SK-N-SH treated with all-trans-retinoic acid at 6 μM for 48 hours (cell line): ENCODE data around the gene MBD5.

Experiments
- ATAC-seq: fragments of 200-7000 bp; cut with Tn5 transposase; 3 replicates; pipeline ENCODE4 v1.9.1; 2020; ENCODE audit warnings: mild to moderate bottlenecking, moderate library complexity
- ARNTL ChIP-seq: fragments of 450-650 bp; formaldehyde crosslinking; IDR thresholded peaks from 2 replicates; pipeline ENCODE4 v1.5.0; 2020; ENCODE audit warnings: low read depth, mild to moderate bottlenecking, moderate library complexity, borderline replicate concordance
- CREB5 ChIP-seq: fragments of 250-450 bp; sonication (Bioruptor Pico); IDR thresholded peaks from 2 replicates; pipeline ENCODE4 v1.5.1; 2020; ENCODE audit warnings: low read depth, mild to moderate bottlenecking, moderate library complexity
- CSRNP3 ChIP-seq: fragments of 250-450 bp; sonication (Bioruptor Pico); IDR thresholded peaks from 2 replicates; pipeline ENCODE4 v1.5.1; 2021; ENCODE audit warnings: mild to moderate bottlenecking, moderate library complexity
- ESRRG ChIP-seq: fragments of 250-450 bp; sonication (Bioruptor Pico); IDR thresholded peaks from 2 replicates; pipeline ENCODE4 v1.6.1; 2021; ENCODE audit warnings: mild to moderate bottlenecking
- GLIS3 ChIP-seq: fragments of 250-450 bp; sonication (Bioruptor Pico); IDR thresholded peaks from 2 replicates; pipeline ENCODE4 v1.5.0; 2020; ENCODE audit warnings: mild to moderate bottlenecking, moderate library complexity
- ISL1 ChIP-seq: fragments of 250-450 bp; sonication (Bioruptor Pico); IDR thresholded peaks from 2 replicates; pipeline ENCODE4 v2.1.2; 2022; ENCODE audit warnings: mild to moderate bottlenecking, moderate library complexity
- OSR1 ChIP-seq: fragments of 250-450 bp; sonication (Bioruptor Pico); IDR thresholded peaks from 2 replicates; pipeline ENCODE4 v1.8.0; 2022; ENCODE audit warnings: moderate library complexity, mild to moderate bottlenecking, inconsistent platforms
- PATZ1 ChIP-seq: fragments of 250-450 bp; sonication (Bioruptor Pico); IDR thresholded peaks from 2 replicates; pipeline ENCODE4 v1.8.0; 2020; ENCODE audit warnings: mild to moderate bottlenecking, moderate library complexity, borderline replicate concordance
- POU6F1 ChIP-seq: fragments of 250-450 bp; sonication (Bioruptor Pico); IDR thresholded peaks from 2 replicates; pipeline ENCODE4 v1.8.0; 2021; ENCODE audit warnings: low read depth, mild to moderate bottlenecking, moderate library complexity, borderline replicate concordance
- PPARA ChIP-seq: fragments of 250-450 bp; sonication (Bioruptor Pico); IDR thresholded peaks from 2 replicates; pipeline ENCODE4 v1.5.0; 2020; ENCODE audit warnings: mild to moderate bottlenecking, borderline replicate concordance
- RARB ChIP-seq: fragments of 250-450 bp; sonication (Bioruptor Pico); IDR thresholded peaks from 2 replicates; pipeline ENCODE4 v1.8.0; 2021; ENCODE audit warnings: mild to moderate bottlenecking, moderate library complexity
- SNAI2 ChIP-seq: fragments of 250-450 bp; sonication (Bioruptor Pico); IDR thresholded peaks from 2 replicates; pipeline ENCODE4 v1.5.0; 2020; ENCODE audit warnings: mild to moderate bottlenecking, moderate library complexity
- TCF4 ChIP-seq: fragments of 250-450 bp; sonication (Bioruptor Pico); IDR thresholded peaks from 2 replicates; pipeline ENCODE4 v1.8.0; 2021; ENCODE audit warnings: mild to moderate bottlenecking, moderate library complexity, borderline replicate concordance
- TOX ChIP-seq: fragments of 250-450 bp; sonication (Bioruptor Pico); IDR thresholded peaks from 2 replicates; pipeline ENCODE4 v1.8.0; 2021; ENCODE audit warnings: mild to moderate bottlenecking, moderate library complexity, borderline replicate concordance
- TSHZ2 ChIP-seq: fragments of 250-450 bp; sonication (Bioruptor Pico); IDR thresholded peaks from 2 replicates; pipeline ENCODE4 v1.5.0; 2020; ENCODE audit warnings: mild to moderate bottlenecking, moderate library complexity
- ZC3H10 ChIP-seq: fragments of 250-450 bp; sonication (Bioruptor Pico); IDR thresholded peaks from 2 replicates; pipeline ENCODE4 v1.5.1; 2021; ENCODE audit warnings: mild to moderate bottlenecking, moderate library complexity
- ZFP3 ChIP-seq: fragments of 250-450 bp; sonication (Bioruptor Pico); IDR thresholded peaks from 2 replicates; pipeline ENCODE4 v1.5.0; 2020; ENCODE audit warnings: mild to moderate bottlenecking, moderate library complexity
- ZNF70 ChIP-seq: fragments of 450-650 bp; formaldehyde crosslinking; IDR thresholded peaks from 2 replicates; pipeline ENCODE4 v1.5.0; 2020; ENCODE audit warnings: mild to moderate bottlenecking, moderate library complexity
- ZNF8 ChIP-seq: fragments of 450-650 bp; formaldehyde crosslinking; IDR thresholded peaks from 2 replicates; pipeline ENCODE4 v1.5.0; 2020; ENCODE audit warnings: mild to moderate bottlenecking, moderate library complexity

The MBD5 gene

GRCh38 chr2:148279216-148279615 is 258.3 kb downstream of the MBD5 start:
- ATAC-seq: no peak
- no peak for TF ChIP-seq ZFP3 (CRISPR knock-in tag)
- TF ChIP-seq TSHZ2 (CRISPR knock-in tag): no peak
- no peak for TF ChIP-seq ISL1 (CRISPR knock-in tag)
- no peak for TF ChIP-seq GLIS3 (CRISPR knock-in tag)
- no peak for TF ChIP-seq CSRNP3 (CRISPR knock-in tag)
- TF ChIP-seq ZC3H10 (CRISPR knock-in tag): no peak
- no peak for TF ChIP-seq PPARA
- TF ChIP-seq TCF4 (CRISPR knock-in tag): no peak
- TF ChIP-seq ZNF8 (CRISPR knock-in tag): no peak
- TF ChIP-seq PATZ1 (CRISPR knock-in tag): no peak
- TF ChIP-seq RARB: no peak

GRCh38 chr2:148282201-148282600 is 261.3 kb downstream of the MBD5 start:
- TF ChIP-seq OSR1 (CRISPR knock-in tag) (no peak), SNAI2 (no peak)
- no peak for ATAC-seq

GRCh38 chr2:148292431-148292830 is 271.5 kb downstream of the MBD5 start:
- TF ChIP-seq RARB (no peak), POU6F1 (CRISPR knock-in tag) (no peak), ZFP3 (CRISPR knock-in tag) (no peak), ARNTL (CRISPR knock-in tag) (no peak), ESRRG (no peak)

GRCh38 chr2:148298196-148298595 is 277.3 kb downstream of the MBD5 start:
- no peak for ATAC-seq
- TF ChIP-seq PATZ1 (CRISPR knock-in tag): no peak
- TF ChIP-seq TOX (CRISPR knock-in tag): no peak
- TF ChIP-seq ISL1 (CRISPR knock-in tag): no peak
- TF ChIP-seq ZNF70 (CRISPR knock-in tag): no peak
- TF ChIP-seq GLIS3 (CRISPR knock-in tag): no peak

More at GRCh38 chr2:148292431-148292830, 271.5 kb downstream of the MBD5 start:
- ATAC-seq: no peak

GRCh38 chr2:148299616-148300015 is 278.7 kb downstream of the MBD5 start:
- ATAC-seq: no peak
- TF ChIP-seq TSHZ2 (CRISPR knock-in tag) (no peak), PATZ1 (CRISPR knock-in tag) (no peak), CREB5 (CRISPR knock-in tag) (no peak)
